ENCODE results near the gene AFAP1.

Gene AFAP1

GRCh38 chr4:7828793-7829301 lies 110.8 kb downstream of the AFAP1 start:
- peak overlapping the region; percentile 95 for H3K27ac Mint-ChIP-seq
- no peaks in the 10 kb centered on the region for H3K9me3 Mint-ChIP-seq
- peaks cover 16% of the 10 kb centered on the region for H3K36me3 Mint-ChIP-seq
- H3K27me3 Mint-ChIP-seq = no peaks in the 10 kb centered on the region
- peak overlapping the region; percentile 68 for H3K4me3 Mint-ChIP-seq
- H3K4me1 Mint-ChIP-seq = peaks cover 62% of the 10 kb centered on the region

- Mint-ChIP-seq H3K36me3 (peaks cover 17% of the 10 kb centered on the region), H3K4me3 (peak overlapping the region; percentile 68), H3K4me1 (peaks cover 62% of the 10 kb centered on the region), H3K27ac (peak overlapping the region; percentile 95), H3K9me3 (no peaks in the 10 kb centered on the region), H3K27me3 (no peaks in the 10 kb centered on the region)
These were observed 111.5 kb downstream of the AFAP1 start for GRCh38 chr4:7828011-7828720.

- Mint-ChIP-seq H3K36me3 (peaks cover 13% of the 10 kb centered on the region), H3K4me1 (peaks cover 57% of the 10 kb centered on the region), H3K27ac (peak overlapping the region; percentile 95)
These were observed 112.1 kb downstream of the AFAP1 start for GRCh38 chr4:7827566-7827965.

GRCh38 chr4:7826909-7827306 lies 112.8 kb downstream of the AFAP1 start:
- Mint-ChIP-seq H3K27ac (peak overlapping the region; percentile 75), H3K9me3 (no peaks in the 10 kb centered on the region), H3K4me3 (no peak overlapping the region), H3K27me3 (no peaks in the 10 kb centered on the region), H3K36me3 (peaks cover 10% of the 10 kb centered on the region), H3K4me1 (peaks cover 52% of the 10 kb centered on the region)

More at GRCh38 chr4:7827566-7827965, 112.1 kb downstream of the AFAP1 start:
- no peaks in the 10 kb centered on the region for H3K9me3 Mint-ChIP-seq
- no peaks in the 10 kb centered on the region for H3K27me3 Mint-ChIP-seq
- peak overlapping the region; percentile 68 for H3K4me3 Mint-ChIP-seq

- Mint-ChIP-seq H3K4me3 (no peak overlapping the region), H3K27ac (peak overlapping the region; percentile 75), H3K36me3 (peaks cover 7% of the 10 kb centered on the region), H3K4me1 (peaks cover 48% of the 10 kb centered on the region), H3K27me3 (no peaks in the 10 kb centered on the region), H3K9me3 (no peaks in the 10 kb centered on the region)
These were observed 113.3 kb downstream of the AFAP1 start for GRCh38 chr4:7826176-7826908.

GRCh38 chr4:7824218-7824617 lies 115.4 kb downstream of the AFAP1 start:
- Mint-ChIP-seq H3K27ac (peak overlapping the region; percentile 27), H3K27me3 (no peaks in the 10 kb centered on the region), H3K36me3 (peaks cover 11% of the 10 kb centered on the region), H3K4me3 (no peak overlapping the region), H3K4me1 (peaks cover 30% of the 10 kb centered on the region), H3K9me3 (no peaks in the 10 kb centered on the region)

- H3K4me3 Mint-ChIP-seq = no peak overlapping the region
- no peaks in the 10 kb centered on the region for H3K27me3 Mint-ChIP-seq
- peaks cover 11% of the 10 kb centered on the region for H3K36me3 Mint-ChIP-seq
- no peaks in the 10 kb centered on the region for H3K9me3 Mint-ChIP-seq
- H3K27ac Mint-ChIP-seq = no peak overlapping the region
- H3K4me1 Mint-ChIP-seq = peaks cover 22% of the 10 kb centered on the region
These were observed 116.2 kb downstream of the AFAP1 start for GRCh38 chr4:7823416-7823824.

- Mint-ChIP-seq H3K4me1 (peaks cover 16% of the 10 kb centered on the region), H3K9me3 (no peaks in the 10 kb centered on the region), H3K27me3 (no peaks in the 10 kb centered on the region), H3K36me3 (peaks cover 11% of the 10 kb centered on the region), H3K4me3 (no peak overlapping the region), H3K27ac (no peak overlapping the region)
These were observed 116.8 kb downstream of the AFAP1 start for GRCh38 chr4:7822877-7823276.

GRCh38 chr4:7822137-7822505 lies 117.5 kb downstream of the AFAP1 start:
- Mint-ChIP-seq H3K27ac (no peak overlapping the region), H3K4me1 (peaks cover 9% of the 10 kb centered on the region), H3K27me3 (no peaks in the 10 kb centered on the region), H3K36me3 (peaks cover 8% of the 10 kb centered on the region), H3K9me3 (no peaks in the 10 kb centered on the region), H3K4me3 (no peak overlapping the region)

- Mint-ChIP-seq H3K27ac (no peak overlapping the region), H3K27me3 (no peaks in the 10 kb centered on the region), H3K36me3 (peaks cover 10% of the 10 kb centered on the region), H3K4me1 (peaks cover 2% of the 10 kb centered on the region), H3K9me3 (no peaks in the 10 kb centered on the region), H3K4me3 (no peak overlapping the region)
These were observed 118.2 kb downstream of the AFAP1 start for GRCh38 chr4:7821245-7822136.

- peaks cover 9% of the 10 kb centered on the region for H3K36me3 Mint-ChIP-seq
- H3K27ac Mint-ChIP-seq = no peak overlapping the region
- H3K4me1 Mint-ChIP-seq = no peaks in the 10 kb centered on the region
- H3K9me3 Mint-ChIP-seq = no peaks in the 10 kb centered on the region
- no peak overlapping the region for H3K4me3 Mint-ChIP-seq
- no peaks in the 10 kb centered on the region for H3K27me3 Mint-ChIP-seq
These were observed 119.4 kb downstream of the AFAP1 start for GRCh38 chr4:7820031-7820818.

GRCh38 chr4:7819446-7819845 lies 120.2 kb downstream of the AFAP1 start:
- H3K4me1 Mint-ChIP-seq = no peaks in the 10 kb centered on the region
- H3K27me3 Mint-ChIP-seq = no peaks in the 10 kb centered on the region
- no peak overlapping the region for H3K4me3 Mint-ChIP-seq
- H3K36me3 Mint-ChIP-seq = peaks cover 11% of the 10 kb centered on the region
- H3K9me3 Mint-ChIP-seq = no peaks in the 10 kb centered on the region
- H3K27ac Mint-ChIP-seq = no peak overlapping the region

- H3K36me3 Mint-ChIP-seq = peaks cover 12% of the 10 kb centered on the region
- no peaks in the 10 kb centered on the region for H3K27me3 Mint-ChIP-seq
- no peaks in the 10 kb centered on the region for H3K4me1 Mint-ChIP-seq
- H3K4me3 Mint-ChIP-seq = no peak overlapping the region
- H3K27ac Mint-ChIP-seq = no peak overlapping the region
- no peaks in the 10 kb centered on the region for H3K9me3 Mint-ChIP-seq
These were observed 121.2 kb downstream of the AFAP1 start for GRCh38 chr4:7818399-7818911.

- Mint-ChIP-seq H3K9me3 (no peaks in the 10 kb centered on the region), H3K4me3 (no peak overlapping the region), H3K4me1 (no peaks in the 10 kb centered on the region), H3K36me3 (peaks cover 12% of the 10 kb centered on the region), H3K27ac (peak overlapping the region; percentile 60), H3K27me3 (no peaks in the 10 kb centered on the region)
These were observed 121.7 kb downstream of the AFAP1 start for GRCh38 chr4:7817877-7818398.

Data from activated naive CD4-positive, alpha-beta T cell treated with anti-CD3 and anti-CD28 coated beads, Interleukin-2, amount 50 U/mL, for 24 hours (primary cell).